Occipital lobe (tissue), 2 donors: Measurements from ENCODE around the gene UGT1A6. TPM values are rescaled to one million over a fixed set of nuclear protein-coding genes. Genes with fewer than 3 reads are reported as not detected.
"Not testable (repeated sequence)": the region's sequence is repeated elsewhere in the genome, so short reads cannot be mapped to it uniquely, and the experiment has no call there.

Experiments used
- DNase-seq: peaks from one replicate; lab custom pipeline; 2025; lab: John Stamatoyannopoulos, UW
- total RNA-seq: library from RNA; depleted of rRNA; stranded (reverse); fragments of >200 nt; gene quantifications from one replicate; pipeline ENCODE4 v1.2.3, GENCODE V29; 2014

The UGT1A6 gene
- total RNA-seq, 1 donor from 2014 or later, result not detected

DNA sequence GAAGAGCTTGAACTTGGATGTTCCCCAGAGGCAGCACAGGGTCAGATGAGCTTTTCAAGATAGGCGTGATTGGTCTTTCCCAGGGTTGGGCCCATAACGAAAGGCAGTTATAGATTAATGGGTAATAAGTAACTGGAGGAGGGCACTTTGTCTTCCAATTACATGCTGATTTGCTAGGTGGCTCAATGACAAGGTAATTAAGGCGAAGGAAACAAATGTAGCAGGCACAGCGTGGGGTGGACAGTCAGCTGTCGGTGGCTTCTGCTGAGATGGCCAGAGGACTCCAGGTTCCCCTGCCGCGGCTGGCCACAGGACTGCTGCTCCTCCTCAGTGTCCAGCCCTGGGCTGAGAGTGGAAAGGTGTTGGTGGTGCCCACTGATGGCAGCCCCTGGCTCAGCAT is 25.9 kb downstream of the UGT1A6 start, which contains the start of gene UGT1A4:
UGT1A4 (plus strand) TSS at position 185 of the 400 bp plus-strand sequence; CDS start at position 270, 85 bp downstream.
- no peak for DNase-seq

DNA sequence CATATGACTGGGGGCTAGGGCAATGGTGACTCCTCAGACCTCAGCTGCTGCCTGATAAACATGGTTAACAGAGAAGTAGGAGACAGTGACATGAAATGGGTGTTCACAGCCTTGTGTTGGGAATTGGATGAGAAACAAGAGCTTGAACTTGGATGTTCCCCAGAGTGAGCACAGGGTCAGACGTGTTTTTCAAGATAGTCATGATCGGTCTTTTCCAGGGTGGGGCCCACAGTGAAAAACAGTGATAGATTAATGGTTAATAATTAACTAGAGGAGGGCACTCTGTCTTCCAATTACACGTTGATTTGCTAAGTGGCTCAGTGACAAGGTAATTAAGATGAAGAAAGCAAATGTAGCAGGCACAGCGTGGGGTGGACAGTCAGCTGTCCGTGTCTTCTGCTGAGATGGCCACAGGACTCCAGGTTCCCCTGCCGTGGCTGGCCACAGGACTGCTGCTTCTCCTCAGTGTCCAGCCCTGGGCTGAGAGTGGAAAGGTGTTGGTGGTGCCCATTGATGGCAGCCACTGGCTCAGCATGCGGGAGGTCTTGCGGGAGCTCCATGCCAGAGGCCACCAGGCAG is 36.1 kb downstream of the UGT1A6 start, which contains the start of gene UGT1A3:
UGT1A3 (plus strand) TSS at position 320 of the 579 bp plus-strand sequence; CDS start at position 405, 85 bp downstream.
- DNase-seq, result no peak

DNA sequence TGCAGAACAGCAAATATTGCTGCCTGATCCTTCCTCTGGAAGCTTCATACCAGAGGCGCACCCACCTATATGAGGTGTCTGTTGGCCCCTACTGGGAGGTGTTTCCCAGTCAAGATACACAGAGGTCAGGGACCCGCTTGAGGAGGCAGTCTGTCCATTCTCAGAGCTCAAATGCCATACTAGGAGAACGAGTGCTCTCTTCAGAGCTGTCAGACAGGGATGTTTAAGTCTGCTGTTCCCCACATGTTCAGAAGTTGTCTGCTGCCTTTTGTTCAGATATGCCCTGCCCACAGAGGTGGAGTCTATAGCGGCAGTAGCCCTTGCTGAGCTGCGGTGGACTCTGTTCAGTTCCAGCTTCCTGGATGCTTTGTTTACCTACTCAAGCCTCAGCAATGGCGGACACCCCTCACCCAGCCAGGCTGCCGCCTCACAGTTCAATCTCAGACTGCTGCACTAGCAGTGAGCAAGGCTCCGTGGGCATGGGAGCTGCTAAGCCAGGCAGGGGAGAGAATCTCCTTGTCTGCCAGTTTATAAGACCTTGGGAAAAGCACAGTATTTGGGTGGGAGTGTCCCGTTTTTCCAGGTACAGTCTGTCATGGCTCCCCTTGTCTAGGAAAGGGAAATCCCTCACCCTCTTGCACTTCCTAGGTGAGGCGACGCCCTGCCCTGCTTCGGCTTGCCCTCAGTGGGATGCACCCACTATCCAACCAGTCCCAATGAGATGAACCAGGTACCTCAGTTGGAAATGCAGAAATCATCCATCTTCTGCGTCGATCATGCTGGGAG is 44.4 kb downstream of the UGT1A6 start:
- DNase-seq, result not testable (repeated sequence)

DNA sequence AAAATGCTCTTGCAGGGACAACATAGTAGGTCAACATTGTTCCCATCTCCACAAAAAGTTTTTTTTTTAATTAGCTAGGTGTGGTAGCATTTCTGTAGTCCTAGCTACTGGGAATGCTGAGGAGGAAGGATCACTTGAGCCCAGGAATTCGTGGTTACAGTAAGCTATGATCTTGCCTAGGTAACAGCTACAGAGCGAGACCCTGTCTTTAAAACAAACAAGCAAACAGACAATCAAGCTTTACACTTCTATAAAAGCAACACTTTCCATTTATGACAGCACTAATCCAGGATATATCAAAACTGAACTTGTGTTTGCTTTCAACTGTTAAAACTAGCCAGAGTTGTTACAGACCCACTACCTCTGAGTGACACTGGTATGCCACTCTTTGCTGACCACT is 48.2 kb downstream of the UGT1A6 start:
- no peak for DNase-seq

DNA sequence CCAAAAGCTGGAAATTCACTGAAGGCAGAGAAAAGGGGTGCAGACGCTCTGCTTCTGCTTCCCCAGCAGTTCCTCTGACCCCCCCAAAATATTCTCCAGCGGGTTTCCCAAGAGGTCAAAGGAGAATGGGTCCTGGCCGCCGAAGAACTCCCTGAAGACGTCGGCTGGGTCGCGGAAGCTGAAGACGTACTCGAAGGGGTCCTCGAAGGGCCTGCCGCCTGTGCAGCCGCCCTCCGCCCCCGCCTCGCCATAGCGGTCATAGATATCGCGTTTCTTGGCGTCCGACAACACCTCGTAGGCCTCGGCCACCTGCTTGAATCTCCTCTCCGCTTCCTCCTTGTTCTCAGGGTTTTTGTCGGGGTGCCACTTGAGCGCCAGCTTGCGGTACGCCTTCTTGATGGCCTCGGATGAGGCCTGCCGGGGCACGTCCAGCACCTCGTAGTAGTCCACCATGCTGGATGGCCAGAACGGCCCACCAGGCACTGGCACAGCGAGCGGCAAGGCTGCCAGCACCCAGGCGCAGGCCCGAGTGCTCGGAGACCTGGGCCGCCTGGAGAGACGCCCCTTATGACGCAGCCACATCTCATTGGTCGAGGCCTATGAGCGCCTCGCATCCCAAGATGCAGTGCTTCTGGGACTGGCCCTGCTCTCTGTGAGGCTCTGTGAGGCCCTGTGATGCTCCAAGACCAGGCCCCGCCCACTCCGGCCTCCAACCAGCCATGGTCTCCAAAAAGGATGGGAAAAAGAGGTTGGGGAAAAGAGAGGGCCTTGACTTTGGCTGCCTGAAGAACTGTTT is 51.0 kb downstream of the UGT1A6 start:
- no peak for DNase-seq

DNA sequence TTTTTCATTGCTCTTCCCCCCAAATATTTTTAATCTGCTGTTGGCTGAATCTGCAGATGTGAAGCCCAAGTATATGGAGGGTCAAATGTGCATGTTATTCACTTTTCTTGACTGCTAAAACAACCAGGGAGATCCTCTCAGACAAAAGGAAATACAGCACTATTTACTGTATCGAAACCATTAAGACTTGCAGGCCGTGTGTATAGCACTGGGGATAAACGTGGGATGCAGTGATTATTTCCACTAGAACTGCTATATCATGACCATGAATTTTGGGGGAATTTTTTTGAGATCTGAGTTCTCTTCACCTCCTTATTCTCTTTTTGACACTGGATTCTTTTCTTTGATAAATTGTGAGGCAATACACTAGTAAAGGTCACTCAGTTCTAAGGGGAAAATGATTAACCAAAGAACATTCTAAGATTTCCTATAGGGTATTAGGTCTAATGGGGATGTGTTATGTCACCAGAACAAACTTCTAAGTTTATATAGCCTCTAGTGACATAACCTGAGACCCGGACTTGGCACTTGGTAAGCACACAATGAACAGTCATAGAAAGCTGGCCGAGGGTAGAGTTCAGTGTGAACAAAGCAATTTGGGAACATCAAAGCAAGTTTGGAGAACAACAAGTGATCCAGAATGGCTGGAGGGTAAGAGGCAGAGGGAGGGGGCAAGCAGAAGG is 52.5 kb downstream of the UGT1A6 start:
- DNase-seq, result no peak

DNA sequence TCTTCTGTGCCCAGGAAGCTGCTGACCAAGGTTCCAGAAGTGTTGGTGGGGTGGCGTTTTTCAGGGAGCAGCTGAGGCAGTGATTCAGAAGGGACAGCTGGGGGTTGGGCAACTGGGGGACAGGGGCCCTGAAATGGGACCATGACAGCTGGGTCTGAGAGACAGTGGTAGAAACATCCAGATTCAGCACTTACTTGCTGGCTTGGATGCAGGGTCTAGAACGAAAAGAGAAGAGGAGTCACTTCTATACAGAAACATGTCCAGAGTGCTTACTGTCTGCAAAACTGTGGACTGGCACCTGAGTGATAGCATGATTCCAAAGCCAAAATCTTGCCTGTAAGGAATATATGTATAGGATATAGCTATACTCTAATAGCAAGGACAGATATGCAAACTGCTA is 53.1 kb downstream of the UGT1A6 start:
- DNase-seq, result not testable (repeated sequence)

DNA sequence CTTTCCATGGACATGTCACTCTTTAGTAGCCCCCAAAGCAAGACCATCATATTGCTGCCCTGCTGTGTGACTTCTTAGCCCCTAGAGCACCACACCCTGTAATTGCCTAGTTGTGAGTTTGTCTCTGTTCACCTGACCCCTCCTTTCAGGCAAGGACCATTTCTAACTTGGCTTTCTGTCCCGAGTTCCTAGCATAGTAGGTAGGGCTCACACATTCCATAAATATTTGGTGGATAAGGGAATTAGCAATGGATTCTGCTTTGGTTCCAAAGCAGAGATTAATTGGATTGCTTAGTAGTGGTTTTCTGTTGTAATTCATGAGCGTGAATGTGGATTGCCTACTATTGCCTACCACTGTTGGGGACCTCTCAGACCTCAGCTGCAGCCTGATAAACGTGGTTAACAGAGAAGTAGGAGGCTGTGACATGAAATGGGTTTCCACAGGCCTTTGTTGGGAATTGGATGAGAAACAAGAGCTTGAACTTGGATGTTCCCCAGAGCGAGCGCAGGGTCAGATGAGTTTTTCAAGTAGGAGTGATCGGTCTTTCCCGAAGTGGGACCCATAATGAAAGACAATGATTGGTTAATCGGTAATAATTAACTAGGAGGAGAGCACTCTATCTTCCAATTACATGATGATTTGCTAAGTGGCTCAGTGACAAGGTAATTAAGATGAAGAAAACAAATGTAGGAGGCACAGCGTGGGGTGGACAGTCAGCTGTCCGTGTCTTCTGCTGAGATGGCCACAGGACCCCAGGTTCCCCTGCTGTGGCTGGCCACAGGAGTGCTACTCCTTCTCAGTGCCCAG is 54.0 kb downstream of the UGT1A6 start:
- no peak for DNase-seq

DNA sequence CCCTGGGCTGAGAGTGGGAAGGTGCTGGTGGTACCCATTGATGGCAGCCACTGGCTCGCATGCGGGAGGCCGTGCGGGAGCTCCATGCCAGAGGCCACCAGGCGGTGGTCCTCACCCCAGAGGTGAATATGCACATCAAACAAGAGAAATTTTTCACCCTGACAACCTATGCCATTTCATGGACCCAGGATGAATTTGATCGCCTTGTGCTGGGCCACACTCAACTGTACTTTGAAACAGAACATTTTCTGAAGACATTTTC is 54.5 kb downstream of the UGT1A6 start:
- DNase-seq, result no peak

DNA sequence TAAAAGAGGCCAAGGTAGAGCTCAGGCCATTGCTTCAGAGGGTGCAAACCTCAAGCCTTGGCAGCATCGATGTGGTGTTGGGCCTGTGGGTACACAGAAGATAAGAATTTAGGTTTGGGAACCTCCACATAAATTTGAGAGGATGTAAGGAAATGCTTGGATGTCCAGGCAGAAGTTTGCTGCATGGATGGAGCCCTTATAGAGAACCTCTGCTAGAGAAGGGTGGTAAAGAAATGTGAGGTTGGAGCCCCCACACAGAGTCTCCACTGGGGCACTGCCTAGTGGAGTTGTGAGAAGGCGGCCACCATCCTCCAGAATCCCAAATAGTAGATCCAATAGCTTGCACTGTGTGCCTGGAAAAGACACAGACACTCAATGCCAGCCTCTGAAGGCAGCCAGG is 58.0 kb downstream of the UGT1A6 start:
- DNase-seq, result not testable (repeated sequence)

DNA sequence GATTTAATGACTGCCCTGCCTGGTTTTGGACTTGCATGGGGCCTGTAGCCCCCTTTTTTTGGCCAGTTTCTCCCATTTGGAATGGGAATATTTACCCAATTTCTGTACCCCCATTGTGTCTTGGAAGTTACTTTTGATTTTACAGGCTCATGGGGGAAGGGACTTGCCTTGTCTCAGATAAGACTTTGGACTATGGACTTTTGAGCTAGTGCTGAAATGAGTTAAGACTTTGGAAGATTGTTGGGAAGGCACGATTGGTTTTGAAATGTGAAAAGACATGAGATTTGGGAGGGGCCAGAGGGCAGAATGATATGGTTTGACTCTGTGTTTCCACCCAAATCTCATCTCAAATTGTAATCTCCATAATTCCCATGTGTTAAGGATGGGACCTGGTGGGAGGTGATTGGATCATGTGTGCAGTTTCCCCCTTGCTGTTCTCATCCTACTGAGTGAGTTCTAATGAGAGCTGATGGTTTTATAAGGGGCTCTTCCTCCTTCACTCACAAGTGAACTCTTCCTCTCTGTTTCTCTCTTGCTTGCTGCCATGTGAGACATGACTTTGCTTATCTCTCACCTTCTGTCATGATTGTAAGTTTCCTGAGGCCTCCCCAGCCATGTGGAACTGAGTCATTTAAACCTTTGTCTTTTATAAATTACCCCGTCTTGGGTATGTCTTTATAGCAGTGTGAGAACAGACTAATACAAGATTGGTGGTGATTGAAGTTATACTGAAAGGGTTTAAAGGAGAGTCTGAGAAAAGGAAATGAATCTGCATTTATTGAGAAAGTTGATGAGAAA is 58.7 kb downstream of the UGT1A6 start:
- not testable (repeated sequence) for DNase-seq

DNA sequence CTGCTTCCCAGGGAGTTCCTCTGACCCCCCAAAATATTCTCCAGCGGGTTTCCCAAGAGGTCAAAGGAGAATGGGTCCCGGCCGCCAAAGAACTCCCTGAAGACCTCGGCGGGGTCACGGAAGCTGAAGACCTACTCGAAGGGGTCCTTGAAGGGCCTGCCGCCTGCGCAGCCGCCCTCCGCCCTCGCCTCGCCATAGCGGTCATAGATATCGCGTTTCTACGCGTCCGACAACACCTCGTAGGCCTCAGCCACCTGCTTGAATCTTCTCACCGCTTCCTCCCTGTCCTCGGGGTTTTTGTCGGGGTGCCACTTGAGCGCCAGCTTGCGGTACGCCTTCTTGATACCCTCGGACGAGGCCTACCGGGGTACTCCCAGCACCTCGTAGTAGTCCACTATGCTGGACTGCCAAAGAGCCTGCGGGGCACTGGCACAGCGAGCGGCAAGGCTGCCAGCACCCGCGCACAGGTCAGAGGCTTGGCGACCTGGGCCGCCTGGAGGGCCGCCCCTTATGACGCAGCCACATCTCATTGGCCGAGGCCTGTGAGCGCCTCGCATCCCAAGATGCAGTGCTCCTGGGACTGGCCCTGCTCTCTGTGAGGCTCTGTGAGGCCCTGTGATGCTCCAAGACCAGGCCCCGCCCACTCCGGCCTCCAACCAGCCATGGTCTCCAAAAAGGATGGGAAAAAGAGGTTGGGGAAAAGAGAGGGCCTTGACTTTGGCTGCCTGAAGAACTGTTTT is 62.4 kb downstream of the UGT1A6 start:
- no peak for DNase-seq

DNA sequence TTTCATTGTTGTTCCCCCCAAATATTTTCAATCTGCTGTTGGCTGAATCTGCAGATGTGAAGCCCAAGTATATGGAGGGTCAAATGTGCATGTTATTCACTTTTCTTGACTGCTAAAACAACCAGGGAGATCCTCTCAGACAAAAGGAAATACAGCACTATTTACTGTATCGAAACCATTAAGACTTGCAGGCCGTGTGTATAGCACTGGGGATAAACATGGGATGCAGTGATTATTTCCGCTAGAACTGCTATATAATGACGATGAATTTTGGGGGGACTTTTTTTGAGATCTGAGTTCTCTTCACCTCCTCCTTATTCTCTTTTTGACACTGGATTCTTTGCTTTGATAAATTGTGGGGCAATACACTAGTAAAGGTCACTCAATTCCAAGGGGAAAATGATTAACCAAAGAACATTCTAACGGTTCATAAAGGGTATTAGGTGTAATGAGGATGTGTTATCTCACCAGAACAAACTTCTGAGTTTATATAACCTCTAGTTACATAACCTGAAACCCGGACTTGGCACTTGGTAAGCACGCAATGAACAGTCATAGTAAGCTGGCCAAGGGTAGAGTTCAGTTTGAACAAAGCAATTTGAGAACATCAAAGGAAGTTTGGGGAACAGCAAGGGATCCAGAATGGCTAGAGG is 63.9 kb downstream of the UGT1A6 start:
- no peak for DNase-seq

DNA sequence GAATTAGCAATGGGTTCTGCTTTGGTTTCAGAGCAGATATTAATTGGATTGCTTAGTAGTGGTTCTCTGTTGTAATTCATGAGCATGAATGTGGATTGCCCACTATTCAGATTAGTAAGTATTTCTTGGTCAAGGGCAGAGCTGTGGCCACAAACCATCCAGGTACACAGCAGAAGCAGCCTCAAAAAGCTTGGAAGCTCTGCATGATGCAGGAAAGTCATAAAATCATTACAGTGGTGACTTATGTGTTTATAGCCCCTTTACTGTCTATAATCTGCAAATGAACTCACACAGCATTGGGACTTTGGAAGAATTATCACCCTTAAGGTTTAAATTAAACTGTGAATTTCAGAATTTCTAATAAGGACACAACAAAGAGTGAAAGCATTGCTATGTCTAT is 65.5 kb downstream of the UGT1A6 start:
- DNase-seq, result no peak

DNA sequence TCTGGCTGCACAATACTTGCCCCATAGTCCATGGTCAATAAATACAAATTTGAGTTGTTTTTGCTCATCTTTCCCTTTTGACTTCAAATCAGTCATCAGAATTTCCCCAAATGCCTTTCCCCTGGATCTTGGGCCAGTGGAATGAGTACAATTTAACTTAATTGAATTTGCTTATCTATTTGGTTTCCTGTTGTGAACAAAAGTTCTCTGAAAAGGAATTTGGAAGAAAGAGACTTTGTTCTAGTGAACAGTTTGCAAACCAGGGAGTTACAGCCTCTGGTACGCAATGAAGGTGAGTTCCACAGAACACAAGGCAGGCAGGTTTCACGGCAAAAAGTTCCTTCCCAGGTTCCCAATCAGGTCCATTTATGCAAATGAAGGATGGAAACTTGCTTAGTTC is 66.2 kb downstream of the UGT1A6 start:
- no peak for DNase-seq

DNA sequence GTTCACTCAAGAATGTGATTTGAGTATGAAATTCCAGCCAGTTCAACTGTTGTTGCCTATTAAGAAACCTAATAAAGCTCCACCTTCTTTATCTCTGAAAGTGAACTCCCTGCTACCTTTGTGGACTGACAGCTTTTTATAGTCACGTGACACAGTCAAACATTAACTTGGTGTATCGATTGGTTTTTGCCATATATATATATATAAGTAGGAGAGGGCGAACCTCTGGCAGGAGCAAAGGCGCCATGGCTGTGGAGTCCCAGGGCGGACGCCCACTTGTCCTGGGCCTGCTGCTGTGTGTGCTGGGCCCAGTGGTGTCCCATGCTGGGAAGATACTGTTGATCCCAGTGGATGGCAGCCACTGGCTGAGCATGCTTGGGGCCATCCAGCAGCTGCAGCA is 67.4 kb downstream of the UGT1A6 start, which contains the start of gene UGT1A1:
UGT1A1 (plus strand) TSS at position 228 of the 400 bp plus-strand sequence; CDS start at position 246, 18 bp downstream.
- DNase-seq, result no peak

DNA sequence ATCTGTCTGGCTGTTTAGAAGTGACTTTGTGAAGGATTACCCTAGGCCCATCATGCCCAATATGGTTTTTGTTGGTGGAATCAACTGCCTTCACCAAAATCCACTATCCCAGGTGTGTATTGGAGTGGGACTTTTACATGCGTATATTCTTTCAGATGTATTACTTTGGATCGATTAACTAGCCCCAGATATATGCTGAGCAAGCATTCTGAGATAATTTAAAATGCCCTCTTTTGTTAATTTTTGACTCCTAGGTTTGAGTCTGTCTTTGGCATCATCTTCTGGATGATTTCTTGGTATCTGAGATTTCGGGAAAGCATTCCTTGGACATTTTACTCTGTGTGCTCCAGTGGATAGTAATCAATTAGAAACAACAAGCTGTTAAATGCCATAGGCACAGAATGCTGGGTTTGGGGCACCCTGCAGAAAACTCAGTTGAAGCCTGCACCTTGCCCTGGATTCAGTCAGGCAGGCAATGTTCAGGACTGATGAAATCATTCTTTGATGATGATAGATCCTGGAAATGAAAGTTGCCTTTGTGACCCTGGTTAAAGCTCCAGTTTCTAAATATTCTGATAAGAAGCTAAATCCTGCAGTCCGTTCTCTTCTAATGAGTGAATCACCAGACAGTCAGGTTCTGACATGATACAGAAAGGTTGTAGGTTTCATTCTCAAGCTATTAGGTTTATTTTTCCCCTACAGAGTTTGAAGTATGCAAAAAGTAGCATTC is 68.5 kb downstream of the UGT1A6 start:
- no peak for DNase-seq

DNA sequence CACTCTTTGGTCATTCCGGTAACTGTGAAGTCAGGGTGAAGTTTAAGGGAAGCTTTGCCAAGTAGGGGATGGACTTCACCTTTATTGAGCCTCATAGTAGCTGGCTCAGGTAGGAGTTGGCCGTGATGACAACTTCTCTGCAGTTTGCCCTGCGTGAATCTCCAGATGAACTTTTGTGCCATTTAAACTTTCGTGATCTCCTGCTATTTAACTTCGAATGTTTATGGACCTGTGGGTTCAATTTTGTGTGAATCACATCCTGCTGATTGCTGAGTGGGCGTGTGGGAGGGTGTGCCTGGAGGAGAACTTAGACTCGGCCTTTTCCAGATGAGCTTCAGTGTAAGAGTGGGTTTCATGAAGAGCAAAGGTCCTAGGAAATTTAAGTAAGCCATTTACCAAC is 71.6 kb downstream of the UGT1A6 start:
- DNase-seq, result no peak
